ENCODE measurements around the gene DIP2A.
"Not testable (repeated sequence)": the region's sequence is repeated elsewhere in the genome, so short reads cannot be mapped to it uniquely, and the experiment has no call there.

DIP2A gene

GRCh38 chr21:46448108-46448507 lies 10.6 kb upstream of the DIP2A start:
- DNase-seq (ENCODE audit: low read depth), result no peak

GRCh38 chr21:46448855-46449254 lies 9.8 kb upstream of the DIP2A start:
- DNase-seq (ENCODE audit: low read depth), result not testable (repeated sequence)

GRCh38 chr21:46452710-46453109 lies 6.0 kb upstream of the DIP2A start:
- no peak for DNase-seq (ENCODE audit: low read depth)

GRCh38 chr21:46454142-46454541 lies 4.5 kb upstream of the DIP2A start:
- no peak for DNase-seq (ENCODE audit: low read depth)

GRCh38 chr21:46454634-46455390 lies 3.9 kb upstream of the DIP2A start:
- DNase-seq (ENCODE audit: low read depth), result no peak

GRCh38 chr21:46455575-46456385 lies 2.9 kb upstream of the DIP2A start:
- DNase-seq (ENCODE audit: low read depth), result no peak

- no peak for DNase-seq (ENCODE audit: low read depth)
Measured at GRCh38 chr21:46456750-46457149, 1.9 kb upstream of the DIP2A start.

- peak; percentile 28 for DNase-seq (ENCODE audit: low read depth)
Measured at GRCh38 chr21:46457801-46458314, 833 bp upstream of the DIP2A start.

GRCh38 chr21:46459024-46459355 lies 299 bp downstream of the DIP2A start:
- DNase-seq (ENCODE audit: low read depth), result no peak

GRCh38 chr21:46459356-46460112 lies 843 bp downstream of the DIP2A start:
- no peak for DNase-seq (ENCODE audit: low read depth)

- DNase-seq (ENCODE audit: low read depth), result no peak
Measured at GRCh38 chr21:46461909-46462308, 3.2 kb downstream of the DIP2A start.

GRCh38 chr21:46465153-46465552 lies 6.5 kb downstream of the DIP2A start:
- not testable (repeated sequence) for DNase-seq (ENCODE audit: low read depth)

GRCh38 chr21:46465651-46466050 lies 7.0 kb downstream of the DIP2A start:
- DNase-seq (ENCODE audit: low read depth), result no peak

GRCh38 chr21:46468108-46468774 lies 9.6 kb downstream of the DIP2A start:
- DNase-seq (ENCODE audit: low read depth), result no peak

- DNase-seq (ENCODE audit: low read depth), result no peak
Measured at GRCh38 chr21:46469275-46469674, 10.6 kb downstream of the DIP2A start.

- DNase-seq (ENCODE audit: low read depth), result no peak
Measured at GRCh38 chr21:46471514-46471913, 12.8 kb downstream of the DIP2A start.

GRCh38 chr21:46472246-46472645 lies 13.6 kb downstream of the DIP2A start:
- DNase-seq (ENCODE audit: low read depth), result no peak

GRCh38 chr21:46474382-46474781 lies 15.7 kb downstream of the DIP2A start:
- DNase-seq (ENCODE audit: low read depth), result no peak

- DNase-seq (ENCODE audit: low read depth), result no peak
Measured at GRCh38 chr21:46475296-46475695, 16.6 kb downstream of the DIP2A start.

GRCh38 chr21:46477765-46478164 lies 19.1 kb downstream of the DIP2A start:
- no peak for DNase-seq (ENCODE audit: low read depth)

- no peak for DNase-seq (ENCODE audit: low read depth)
Measured at GRCh38 chr21:46478910-46479309, 20.2 kb downstream of the DIP2A start.

- no peak for DNase-seq (ENCODE audit: low read depth)
Measured at GRCh38 chr21:46480466-46480865, 21.8 kb downstream of the DIP2A start.

All from stimulated activated CD8-positive, alpha-beta memory T cell treated with anti-CD3 and anti-CD28 coated beads, Interleukin-15, amount 100 ng/mL, for 24 hours (primary cell).